IMR-90 (cell line): ENCODE results near the gene TBC1D32. TPM values are rescaled to one million over a fixed set of nuclear protein-coding genes. Genes with fewer than 3 reads are reported as not detected.

Experiments
- ATAC-seq: fragments of 200-7000 bp; cut with Tn5 transposase; 2 replicates; pipeline ENCODE4 v1.9.1; 2020; ENCODE audit warnings: low read depth, mild to moderate bottlenecking, moderate library complexity
- BruUV-seq: library from RNA; stranded (reverse); fragments of 400-500 nt; replicated peaks from 2 replicates; lab custom pipeline; 2021; lab: Mats Ljungman, UMichigan
- CTCF ChIA-PET: fragments of 300-600 bp; formaldehyde crosslinking; extraction: SDS; loops from one replicate; lab custom pipeline; 2021; ENCODE audit warnings: antibody characterized with exemption; lab: Yijun Ruan, JAX
- POLR2A ChIA-PET: fragments of 300-600 bp; sonication (Branson Sonifier 250); formaldehyde crosslinking; loops from one replicate; lab custom pipeline; 2022; ENCODE audit warnings: antibody characterized with exemption; ENCODE audit not compliant: unreplicated experiment; lab: Charles Lee
- DNase-seq: peaks from one replicate; pipeline ENCODE4 v3.0.0; 2013
- H2AFZ ChIP-seq: replicated peaks from 2 replicates; pipeline ENCODE3; 2013; ENCODE audit warnings: low read length, mild to moderate bottlenecking; ENCODE audit not compliant: poor library complexity
- H2AK5ac ChIP-seq: 2 replicates; pipeline ENCODE4 v1.6.1; 2013; ENCODE audit warnings: low read depth, low read length, inconsistent platforms
- H2AK9ac ChIP-seq: replicated peaks from 2 replicates; pipeline ENCODE3; 2013; ENCODE audit warnings: mild to moderate bottlenecking, low read depth, low read length, moderate library complexity; ENCODE audit not compliant: poor library complexity
- H2BK120ac ChIP-seq: 2 replicates; pipeline ENCODE4 v1.6.1; 2013; ENCODE audit warnings: low read depth, low read length, inconsistent platforms
- H2BK15ac ChIP-seq: 3 replicates; pipeline ENCODE4 v1.6.1; 2013; ENCODE audit warnings: low read depth, low read length, inconsistent platforms
- H2BK20ac ChIP-seq: 2 replicates; pipeline ENCODE4 v1.6.1; 2013; ENCODE audit warnings: low read depth, mild to moderate bottlenecking, inconsistent platforms, low read length, moderate library complexity
- H2BK5ac ChIP-seq: 2 replicates; pipeline ENCODE4 v1.6.1; 2013; ENCODE audit warnings: mild to moderate bottlenecking, low read depth, low read length, inconsistent platforms; ENCODE audit not compliant: poor library complexity, severe bottlenecking
- H3K14ac ChIP-seq: replicated peaks from 2 replicates; pipeline ENCODE4 v1.6.1; 2013; ENCODE audit warnings: low read depth, low read length, inconsistent platforms
- H3K18ac ChIP-seq: 2 replicates; pipeline ENCODE4 v1.6.1; 2013; ENCODE audit warnings: low read depth, low read length, control low read depth
- H3K23ac ChIP-seq: 2 replicates; pipeline ENCODE4 v1.6.1; 2013; ENCODE audit warnings: low read depth, low read length, inconsistent platforms
- H3K27ac ChIP-seq: 2 replicates; pipeline ENCODE4 v1.5.1; 2013; ENCODE audit warnings: mild to moderate bottlenecking, control low read depth, low read length; ENCODE audit not compliant: insufficient read depth
- H3K27me3 ChIP-seq: 2 replicates; pipeline ENCODE4 v1.6.1; 2013; ENCODE audit warnings: low read length; ENCODE audit not compliant: control insufficient read depth, insufficient read depth
- H3K36me3 ChIP-seq: 2 replicates; pipeline ENCODE4 v1.6.1; 2013; ENCODE audit warnings: low read length, mixed read lengths; ENCODE audit not compliant: control insufficient read depth, insufficient read depth
- H3K4ac ChIP-seq: 2 replicates; pipeline ENCODE4 v1.6.1; 2013; ENCODE audit warnings: low read depth, low read length, inconsistent platforms
- H3K4me1 ChIP-seq: 2 replicates; pipeline ENCODE4 v1.6.1; 2013; ENCODE audit warnings: low read length, mixed read lengths; ENCODE audit not compliant: control insufficient read depth, insufficient read depth
- H3K4me2 ChIP-seq: 2 replicates; pipeline ENCODE4 v1.6.1; 2013; ENCODE audit warnings: low read depth, mild to moderate bottlenecking, control low read depth, low read length, moderate library complexity
- H3K4me3 ChIP-seq: 2 replicates; pipeline ENCODE4 v1.5.1; 2013; ENCODE audit warnings: low read depth, mild to moderate bottlenecking, control low read depth, low read length, moderate library complexity; ENCODE audit not compliant: insufficient read depth
- H3K56ac ChIP-seq: 2 replicates; pipeline ENCODE4 v1.6.1; 2013; ENCODE audit warnings: low read length, inconsistent platforms; ENCODE audit not compliant: insufficient read depth; ENCODE audit errors: extremely low read depth
- H3K79me1 ChIP-seq, 2 experiments: 2 replicates each; pipeline ENCODE4 v1.6.1; 2013; ENCODE audit warnings: low read length in 2 of 2, inconsistent platforms in 1 of 2, low read depth in 1 of 2
- H3K9ac ChIP-seq: 2 replicates; pipeline ENCODE4 v1.6.1; 2013; ENCODE audit warnings: low read depth, low read length, control low read depth
- H3K9me1 ChIP-seq: 2 replicates; pipeline ENCODE4 v1.6.1; 2013; ENCODE audit warnings: low read length, inconsistent platforms; ENCODE audit not compliant: insufficient read depth
- H3K9me3 ChIP-seq: 2 replicates; pipeline ENCODE4 v1.6.1; 2013; ENCODE audit warnings: low read length; ENCODE audit not compliant: control insufficient read depth, insufficient read depth
- H4K20me1 ChIP-seq: 2 replicates; pipeline ENCODE4 v1.6.1; 2013; ENCODE audit warnings: low read length, inconsistent platforms; ENCODE audit not compliant: insufficient read depth
- H4K5ac ChIP-seq: 2 replicates; pipeline ENCODE4 v1.6.1; 2013; ENCODE audit warnings: mild to moderate bottlenecking, low read depth, low read length, control low read depth
- H4K8ac ChIP-seq, 2 experiments: 2 replicates each; pipeline ENCODE4 v1.6.1; 2013; ENCODE audit warnings: low read depth in 2 of 2, low read length in 2 of 2, control low read depth in 1 of 2, inconsistent platforms in 1 of 2
- H4K91ac ChIP-seq: 2 replicates; pipeline ENCODE4 v1.6.1; 2013; ENCODE audit warnings: low read depth, low read length, inconsistent platforms; ENCODE audit not compliant: insufficient read depth
- BHLHE40 ChIP-seq: fragments of 150-350 bp; IDR thresholded peaks from 2 replicates; pipeline ENCODE4 v1.6.1; 2016; ENCODE audit warnings: mild to moderate bottlenecking, low read depth, low read length
- CTCF ChIP-seq: conservative IDR thresholded peaks from 2 replicates; pipeline ENCODE4 v1.5.1; 2012; ENCODE audit warnings: mild to moderate bottlenecking, low read depth, low read length, improper control_type of control experiment
- MAFK ChIP-seq: IDR thresholded peaks from 2 replicates; pipeline ENCODE4 v1.6.1; 2012; ENCODE audit warnings: low read depth, low read length, improper control_type of control experiment
- MAZ ChIP-seq: IDR thresholded peaks from 2 replicates; pipeline ENCODE4 v1.6.1; 2012; ENCODE audit warnings: low read depth, mild to moderate bottlenecking, low read length, improper control_type of control experiment, moderate library complexity, borderline replicate concordance
- MXI1 ChIP-seq: IDR thresholded peaks from 2 replicates; pipeline ENCODE4 v1.6.1; 2012; ENCODE audit warnings: low read depth, mild to moderate bottlenecking, low read length, moderate library complexity, borderline replicate concordance
- NFE2L2 ChIP-seq: fragments of 150-350 bp; IDR thresholded peaks from 2 replicates; pipeline ENCODE4 v1.6.1; 2016; ENCODE audit warnings: low read depth, mild to moderate bottlenecking, low read length
- RAD21 ChIP-seq: IDR thresholded peaks from 2 replicates; pipeline ENCODE4 v1.6.1; 2012; ENCODE audit warnings: low read length, improper control_type of control experiment
- WGBS, 2 experiments: methylation state at CpG; one replicate each; pipeline versions ENCODE4 v1.1.5 to v1.1.7; 2013; ENCODE audit warnings: missing lambda C conversion rate in 2 of 2; ENCODE audit not compliant: insufficient read length in 1 of 2; ENCODE audit errors: extremely low coverage in 2 of 2; 5-methylcytosine and 5-hydroxymethylcytosine counted together
- dilution Hi-C: fragments of 300-500 bp; cut with HindIII; formaldehyde crosslinking; loops from one replicate; pipeline ENCODE4 v1.14.3; 2018; ENCODE audit warnings: low sequenced_read_pairs; ENCODE audit not compliant: unreplicated experiment
- in situ Hi-C: fragments of 300-500 bp; cut with MboI; formaldehyde crosslinking; loops from 3 replicates; pipeline ENCODE4 v1.14.3; 2019; ENCODE audit warnings: low sequenced_read_pairs, inconsistent platforms, mixed read lengths
- intact Hi-C: fragments of 100-400 bp; cut with micrococcal nuclease; formaldehyde crosslinking; loops from 2 replicates; pipeline ENCODE4 v1.10.0; 2022
- polyA plus RNA-seq, 3 experiments: library from polyadenylated mRNA; depleted of rRNA; stranded (reverse); fragments of >200 nt; gene quantifications; 2 replicates each; pipeline ENCODE4 v1.2.3, GENCODE V29; 2012; ENCODE audit warnings: low replicate concordance in 1 of 3
- total RNA-seq: library from RNA; depleted of rRNA; stranded (reverse); fragments of >200 nt; gene quantifications from 2 replicates; pipeline ENCODE4 v1.2.3, GENCODE V29; 2012
- TF ChIP-seq, protein P1 (sequence below): fragments of 150-350 bp; IDR thresholded peaks from 2 replicates; pipeline ENCODE4 v1.6.1; 2017; ENCODE audit warnings: mild to moderate bottlenecking, antibody characterized with exemption, low read length, low read depth
- TF ChIP-seq, protein P2 (sequence below): fragments of 150-350 bp; IDR thresholded peaks from 2 replicates; pipeline ENCODE4 v1.6.1; 2016; ENCODE audit warnings: low read depth, mild to moderate bottlenecking, low read length, moderate library complexity, borderline replicate concordance

TBC1D32 gene
- total and polyA plus RNA-seq, 2 of the 4 experiments (the other 2 are of a cell fraction): 3.0 to 7.2 TPM

- TF ChIP-seq CTCF: no peak
- TF ChIP-seq MXI1: no peak
- no peak for TF ChIP-seq RAD21
- TF ChIP-seq BHLHE40: no peak
- TF ChIP-seq, protein P1, sequence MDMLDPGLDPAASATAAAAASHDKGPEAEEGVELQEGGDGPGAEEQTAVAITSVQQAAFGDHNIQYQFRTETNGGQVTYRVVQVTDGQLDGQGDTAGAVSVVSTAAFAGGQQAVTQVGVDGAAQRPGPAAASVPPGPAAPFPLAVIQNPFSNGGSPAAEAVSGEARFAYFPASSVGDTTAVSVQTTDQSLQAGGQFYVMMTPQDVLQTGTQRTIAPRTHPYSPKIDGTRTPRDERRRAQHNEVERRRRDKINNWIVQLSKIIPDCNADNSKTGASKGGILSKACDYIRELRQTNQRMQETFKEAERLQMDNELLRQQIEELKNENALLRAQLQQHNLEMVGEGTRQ: no peak
- TF ChIP-seq MAZ: no peak
- TF ChIP-seq MAFK: no peak
- TF ChIP-seq, protein P2, sequence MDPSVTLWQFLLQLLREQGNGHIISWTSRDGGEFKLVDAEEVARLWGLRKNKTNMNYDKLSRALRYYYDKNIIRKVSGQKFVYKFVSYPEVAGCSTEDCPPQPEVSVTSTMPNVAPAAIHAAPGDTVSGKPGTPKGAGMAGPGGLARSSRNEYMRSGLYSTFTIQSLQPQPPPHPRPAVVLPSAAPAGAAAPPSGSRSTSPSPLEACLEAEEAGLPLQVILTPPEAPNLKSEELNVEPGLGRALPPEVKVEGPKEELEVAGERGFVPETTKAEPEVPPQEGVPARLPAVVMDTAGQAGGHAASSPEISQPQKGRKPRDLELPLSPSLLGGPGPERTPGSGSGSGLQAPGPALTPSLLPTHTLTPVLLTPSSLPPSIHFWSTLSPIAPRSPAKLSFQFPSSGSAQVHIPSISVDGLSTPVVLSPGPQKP: no peak
- no peak for TF ChIP-seq NFE2L2
- Histone ChIP-seq H3K27me3 (no peaks in the 10 kb centered on the region), H3K4me3 (no peak overlapping the region), H3K4me1 (no peaks in the 10 kb centered on the region), H3K9me3 (no peaks in the 10 kb centered on the region), H4K20me1 (no peaks in the 10 kb centered on the region), H2BK15ac (no peak overlapping the region), H3K9me1 (no peaks in the 10 kb centered on the region), H4K5ac (no peak overlapping the region), H2AFZ (no peak overlapping the region), H3K4ac (no peak overlapping the region), H2BK20ac (no peak overlapping the region), H3K27ac (no peak overlapping the region), H2BK120ac (no peak overlapping the region), H4K8ac (no peak overlapping the region), H2AK5ac (no peak overlapping the region), H3K23ac (no peak overlapping the region), H4K91ac (no peak overlapping the region), H3K4me2 (no peak overlapping the region), H3K18ac (no peak overlapping the region), H3K79me1 (no peaks in the 10 kb centered on the region), H3K14ac (no peak overlapping the region), H3K36me3 (no peaks in the 10 kb centered on the region), H2BK5ac (no peak overlapping the region), H3K56ac (no peak overlapping the region), H2AK9ac (no peak overlapping the region), H3K9ac (no peak overlapping the region)
- intact Hi-C loops: no loop called here
- BruUV-seq: no TSS peak
- WGBS, 2 experiments: 73% methylated on average over 6 of the region's 13 CpGs; no CpG with 5 or more reads in 1 of the 2 experiments
- in situ Hi-C loops: no loop called here
- ChIA-PET POLR2A (no interaction called here), CTCF (no interaction called here)
- ATAC-seq (no peak), DNase-seq (no peak)
- dilution Hi-C loops: no loop called here
These were observed 291.5 kb downstream of the TBC1D32 start for GRCh38 chr6:121042766-121043165.
